ENCODE results near the gene APP.

GRCh38 chr21:25850126-25850842 is 320.3 kb downstream of the APP start:
- TF ChIP-seq CTCF (conservative IDR thresholded peaks at IDR 0.05; ENCODE audit: low read depth, low read length) (no peak), EZH2 (IDR thresholded peaks at IDR 0.05; ENCODE audit: borderline replicate concordance, low read depth, low read length, poor library complexity, severe bottlenecking) (no peak)

Measured in A673 (cell line).